PC-3 (cell line): Measurements from ENCODE around the gene KRTAP2-4. TPM values are rescaled to one million over a fixed set of nuclear protein-coding genes. Genes with fewer than 3 reads are reported as not detected.

Experiments
- ATAC-seq: fragments of 200-7000 bp; cut with Tn5 transposase; 2 replicates; pipeline ENCODE4 v1.9.1; 2020; ENCODE audit warnings: mild to moderate bottlenecking, moderate library complexity
- BruUV-seq: library from RNA; stranded (reverse); fragments of 400-500 nt; replicated peaks from 2 replicates; lab custom pipeline; 2021; lab: Mats Ljungman, UMichigan
- CTCF ChIA-PET: fragments of 300-600 bp; sonication (Branson Sonifier 250); formaldehyde crosslinking; loops from one replicate; lab custom pipeline; 2022; ENCODE audit warnings: antibody characterized with exemption; lab: Charles Lee
- POLR2A ChIA-PET: fragments of 300-600 bp; sonication (Branson Sonifier 250); formaldehyde crosslinking; loops from one replicate; lab custom pipeline; 2022; ENCODE audit warnings: antibody characterized with exemption; ENCODE audit not compliant: unreplicated experiment; lab: Charles Lee
- DNase-seq: peaks from one replicate; pipeline ENCODE4 v3.0.0-alpha.2; 2015
- H2AFZ ChIP-seq: fragments of 300-600 bp; sonication (generic); 2 replicates; pipeline ENCODE4 v1.6.0; 2016; ENCODE audit warnings: antibody characterized with exemption, low read length
- H3F3A ChIP-seq: fragments of 300-600 bp; sonication (generic); one replicate; pipeline ENCODE4 v1.6.0; 2017; ENCODE audit warnings: antibody characterized with exemption, low read length, control low read depth, mild to moderate bottlenecking; ENCODE audit not compliant: unreplicated experiment
- H3K27ac ChIP-seq: fragments of 300-600 bp; sonication (generic); 2 replicates; pipeline ENCODE4 v1.5.1; 2016; ENCODE audit warnings: mild to moderate bottlenecking, low read length
- H3K27me3 ChIP-seq: fragments of 300-600 bp; sonication (generic); 2 replicates; pipeline ENCODE4 v1.6.1; 2016; ENCODE audit warnings: low read length, mixed read lengths
- H3K36me3 ChIP-seq: fragments of 300-600 bp; sonication (generic); 2 replicates; pipeline ENCODE4 v1.6.1; 2016; ENCODE audit warnings: low read depth, mixed run types, low read length, mixed read lengths
- H3K4me1 ChIP-seq: fragments of 300-600 bp; sonication (generic); 2 replicates; pipeline ENCODE4 v1.5.1; 2016; ENCODE audit warnings: low read length; ENCODE audit not compliant: insufficient read depth
- H3K4me2 ChIP-seq: fragments of 300-600 bp; sonication (generic); 2 replicates; pipeline ENCODE4 v1.6.0; 2016; ENCODE audit warnings: low read length
- H3K4me3 ChIP-seq: fragments of 300-600 bp; sonication (generic); 2 replicates; pipeline ENCODE4 v1.5.1; 2016; ENCODE audit warnings: mild to moderate bottlenecking, low read length, mixed read lengths
- H3K79me2 ChIP-seq: fragments of 300-600 bp; sonication (generic); 2 replicates; pipeline ENCODE4 v1.6.1; 2017; ENCODE audit warnings: low read length, mixed read lengths
- H3K9ac ChIP-seq: fragments of 300-600 bp; sonication (generic); 2 replicates; pipeline ENCODE4 v1.6.0; 2016; ENCODE audit warnings: mild to moderate bottlenecking, low read length
- H3K9me2 ChIP-seq: fragments of 300-600 bp; sonication (generic); replicated peaks from 2 replicates; pipeline ENCODE4 v1.6.1; 2016; ENCODE audit warnings: mixed run types, low read length, mixed read lengths
- H3K9me3 ChIP-seq: fragments of 300-600 bp; sonication (generic); 2 replicates; pipeline ENCODE4 v1.6.1; 2016; ENCODE audit warnings: low read length, mixed read lengths
- H4K20me1 ChIP-seq: fragments of 300-600 bp; sonication (generic); 2 replicates; pipeline ENCODE4 v1.6.1; 2016; ENCODE audit warnings: low read length, mixed read lengths
- CTCF ChIP-seq: fragments of 300-600 bp; sonication (generic); conservative IDR thresholded peaks from 2 replicates; pipeline ENCODE4 v1.5.1; 2017; ENCODE audit warnings: antibody characterized with exemption, low read depth, mild to moderate bottlenecking, low read length
- EZH2 ChIP-seq: fragments of 300-600 bp; sonication (generic); IDR thresholded peaks from one replicate; pipeline ENCODE4 v1.6.1; 2017; ENCODE audit warnings: antibody characterized with exemption, mild to moderate bottlenecking, low read length; ENCODE audit not compliant: unreplicated experiment
- EZH2phosphoT487 ChIP-seq: fragments of 300-600 bp; sonication (generic); IDR thresholded peaks from 2 replicates; pipeline ENCODE4 v1.6.1; 2018; ENCODE audit warnings: mild to moderate bottlenecking, antibody characterized with exemption, low read length, borderline replicate concordance
- intact Hi-C: fragments of 100-400 bp; cut with micrococcal nuclease; formaldehyde crosslinking; loops from 2 replicates; pipeline ENCODE4 v1.9.0; 2023
- total RNA-seq: library from RNA; depleted of rRNA; stranded (reverse); fragments of >200 nt; gene quantifications from 2 replicates; pipeline ENCODE4 v1.2.3, GENCODE V29; 2014

Gene KRTAP2-4
- total RNA-seq, 1 experiment from 2014 or later: not detected

- ChIA-PET POLR2A (no interaction called here), CTCF (no interaction called here)
- Histone ChIP-seq H3K9me3 (no peaks in the 10 kb centered on the region), H3K36me3 (no peaks in the 10 kb centered on the region), H2AFZ (no peak overlapping the region), H3K27ac (no peak overlapping the region), H3K9me2 (no peaks in the 10 kb centered on the region), H3F3A (no peaks in the 10 kb centered on the region), H3K4me1 (peaks cover 21% of the 10 kb centered on the region), H3K4me2 (no peak overlapping the region), H3K9ac (no peak overlapping the region), H4K20me1 (no peaks in the 10 kb centered on the region), H3K27me3 (no peaks in the 10 kb centered on the region), H3K79me2 (no peaks in the 10 kb centered on the region), H3K4me3 (no peak overlapping the region)
- DNase-seq (no peak), ATAC-seq (no peak)
- intact Hi-C loops: no loop called here
- no TSS peak for BruUV-seq
- TF ChIP-seq CTCF (no peak), EZH2 (no peak), EZH2phosphoT487 (no peak)
Measured at GRCh38 chr17:41024697-41025096, 41.0 kb downstream of the KRTAP2-4 start.

GRCh38 chr17:41020336-41020735 is 45.3 kb downstream of the KRTAP2-4 start:
- no TSS peak for BruUV-seq
- intact Hi-C loops: no loop called here
- Histone ChIP-seq H3K4me3 (no peak overlapping the region), H3K27ac (no peak overlapping the region), H4K20me1 (no peaks in the 10 kb centered on the region), H3K4me2 (no peak overlapping the region), H2AFZ (no peak overlapping the region), H3K9ac (no peak overlapping the region), H3F3A (no peaks in the 10 kb centered on the region), H3K9me3 (no peaks in the 10 kb centered on the region), H3K79me2 (no peaks in the 10 kb centered on the region), H3K36me3 (no peaks in the 10 kb centered on the region), H3K27me3 (no peaks in the 10 kb centered on the region), H3K9me2 (no peaks in the 10 kb centered on the region), H3K4me1 (peaks cover 4% of the 10 kb centered on the region; the same call in 1 of the 2 replicates)
- peak; percentile 45; the same call in 1 of the 2 replicates for ATAC-seq
- peak; percentile 60 for DNase-seq
- CTCF ChIA-PET: no interaction called here
- TF ChIP-seq EZH2phosphoT487: no peak
- TF ChIP-seq CTCF: no peak
- TF ChIP-seq EZH2: no peak
- POLR2A ChIA-PET: interaction anchor here (0.6 to 0.7 kb wide), 2 partner anchors 78 to 168 kb away, joined by 3 to 5 read pairs; no protein-coding TSS in a partner anchor

GRCh38 chr17:41019415-41019814 is 46.3 kb downstream of the KRTAP2-4 start:
- no TSS peak for BruUV-seq
- no peak for ATAC-seq
- intact Hi-C loops: no loop called here
- H3K4me1 ChIP-seq: peaks cover 4% of the 10 kb centered on the region
- H4K20me1 ChIP-seq: no peaks in the 10 kb centered on the region
- H3F3A ChIP-seq: no peaks in the 10 kb centered on the region
- H3K9me3 ChIP-seq: no peaks in the 10 kb centered on the region
- H3K27me3 ChIP-seq: no peaks in the 10 kb centered on the region
- no peak overlapping the region for H3K9ac ChIP-seq
- ChIA-PET CTCF (no interaction called here), POLR2A (no interaction called here)
- no peak overlapping the region for H2AFZ ChIP-seq
- no peaks in the 10 kb centered on the region for H3K36me3 ChIP-seq
- DNase-seq: no peak
- TF ChIP-seq EZH2 (no peak), EZH2phosphoT487 (no peak), CTCF (no peak)
- H3K4me3 ChIP-seq: no peak overlapping the region
- H3K27ac ChIP-seq: no peak overlapping the region
- no peaks in the 10 kb centered on the region for H3K9me2 ChIP-seq
- H3K79me2 ChIP-seq: no peaks in the 10 kb centered on the region
- H3K4me2 ChIP-seq: no peak overlapping the region
